ENCODE data around the gene PLEKHS1.

PLEKHS1 gene

DNA sequence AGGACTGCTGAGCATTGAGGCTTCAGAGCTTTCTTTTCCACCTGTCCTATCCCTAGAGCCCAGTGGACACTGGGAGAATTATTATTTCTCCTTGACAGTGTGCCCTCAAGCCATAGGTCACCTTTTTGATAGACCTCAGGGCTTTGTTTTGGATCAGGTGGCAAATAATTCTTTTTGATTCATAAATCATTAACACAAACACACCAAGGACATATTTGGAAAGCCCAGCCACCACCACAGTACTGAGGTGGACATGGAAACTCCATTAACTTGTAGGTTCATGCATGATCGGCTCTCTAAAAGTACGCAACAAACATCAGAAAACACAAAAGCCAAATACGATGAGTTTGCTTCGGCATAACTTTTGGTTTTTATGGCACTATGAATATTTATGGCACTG is 17.8 kb upstream of the PLEKHS1 start:
- no peak overlapping the region for H3K4me3 ChIP-seq (ENCODE audit: low read depth, low read length)
- TF ChIP-seq, protein P1, sequence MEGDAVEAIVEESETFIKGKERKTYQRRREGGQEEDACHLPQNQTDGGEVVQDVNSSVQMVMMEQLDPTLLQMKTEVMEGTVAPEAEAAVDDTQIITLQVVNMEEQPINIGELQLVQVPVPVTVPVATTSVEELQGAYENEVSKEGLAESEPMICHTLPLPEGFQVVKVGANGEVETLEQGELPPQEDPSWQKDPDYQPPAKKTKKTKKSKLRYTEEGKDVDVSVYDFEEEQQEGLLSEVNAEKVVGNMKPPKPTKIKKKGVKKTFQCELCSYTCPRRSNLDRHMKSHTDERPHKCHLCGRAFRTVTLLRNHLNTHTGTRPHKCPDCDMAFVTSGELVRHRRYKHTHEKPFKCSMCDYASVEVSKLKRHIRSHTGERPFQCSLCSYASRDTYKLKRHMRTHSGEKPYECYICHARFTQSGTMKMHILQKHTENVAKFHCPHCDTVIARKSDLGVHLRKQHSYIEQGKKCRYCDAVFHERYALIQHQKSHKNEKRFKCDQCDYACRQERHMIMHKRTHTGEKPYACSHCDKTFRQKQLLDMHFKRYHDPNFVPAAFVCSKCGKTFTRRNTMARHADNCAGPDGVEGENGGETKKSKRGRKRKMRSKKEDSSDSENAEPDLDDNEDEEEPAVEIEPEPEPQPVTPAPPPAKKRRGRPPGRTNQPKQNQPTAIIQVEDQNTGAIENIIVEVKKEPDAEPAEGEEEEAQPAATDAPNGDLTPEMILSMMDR (IDR thresholded peaks at IDR 0.05; ENCODE audit: low read depth, low read length, missing control alignments), result no peak
- in situ Hi-C loops (cut with HindIII; ENCODE audit: low pct_ligation_motif_present, low sequenced_read_pairs), result no loop called here
- no peak for DNase-seq
- H3K36me3 ChIP-seq (replicated peaks), result peaks cover 3% of the 10 kb centered on the region
- H3K27ac ChIP-seq, result no peak overlapping the region
- H3K27me3 ChIP-seq (replicated peaks), result no peaks in the 10 kb centered on the region

DNA sequence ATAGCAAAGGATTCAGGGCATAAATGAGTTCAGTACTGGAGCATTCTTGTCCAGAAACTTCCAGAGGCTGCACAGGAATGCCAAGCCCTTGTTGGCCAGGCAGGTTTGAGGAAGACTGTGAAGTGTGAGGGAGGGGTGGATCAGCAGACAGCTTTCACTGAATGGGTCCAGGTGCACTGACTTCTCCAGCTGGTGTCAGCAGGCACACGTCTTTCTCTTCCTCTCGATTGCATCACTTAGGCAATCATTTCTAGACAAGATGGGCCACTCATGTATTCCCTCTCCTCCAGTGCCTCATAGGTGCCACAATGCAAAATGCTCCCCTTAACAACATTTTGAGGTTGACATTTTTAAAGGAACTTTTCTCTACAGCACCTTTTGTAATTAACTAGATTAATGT is 15.6 kb upstream of the PLEKHS1 start:
- H3K4me3 ChIP-seq (ENCODE audit: low read depth, low read length), result no peak overlapping the region
- no peak overlapping the region for H3K27ac ChIP-seq
- DNase-seq, result no peak
- H3K27me3 ChIP-seq (replicated peaks), result no peaks in the 10 kb centered on the region
- TF ChIP-seq, protein P1 (IDR thresholded peaks at IDR 0.05; ENCODE audit: low read depth, low read length, missing control alignments), result no peak
- no peaks in the 10 kb centered on the region for H3K36me3 ChIP-seq (replicated peaks)
- in situ Hi-C loops (cut with HindIII; ENCODE audit: low pct_ligation_motif_present, low sequenced_read_pairs), result no loop called here

DNA sequence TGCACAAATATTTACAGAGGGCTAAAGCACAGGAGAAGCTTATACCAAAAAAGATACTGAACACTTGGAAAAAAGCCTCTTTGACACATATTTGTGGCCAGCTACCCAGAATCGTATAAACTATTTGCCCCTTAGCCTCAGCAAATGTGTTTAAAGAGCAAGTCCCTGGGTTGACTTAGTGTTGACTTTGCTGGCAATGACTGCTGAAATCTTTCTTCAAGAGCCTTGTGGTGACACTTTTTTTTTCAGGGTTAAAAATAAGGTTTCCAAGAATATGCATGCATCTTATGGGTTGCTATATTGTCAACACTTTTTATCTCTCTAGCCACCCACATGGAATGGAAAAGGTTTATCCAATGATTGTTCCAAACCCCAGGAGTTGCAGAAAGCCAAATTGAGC is 14.9 kb upstream of the PLEKHS1 start:
- TF ChIP-seq, protein P1 (IDR thresholded peaks at IDR 0.05; ENCODE audit: low read depth, low read length, missing control alignments), result no peak
- Histone ChIP-seq H3K4me3 (ENCODE audit: low read depth, low read length) (no peak overlapping the region), H3K27me3 (replicated peaks) (no peaks in the 10 kb centered on the region), H3K36me3 (replicated peaks) (no peaks in the 10 kb centered on the region), H3K27ac (no peak overlapping the region)
- DNase-seq, result no peak
- in situ Hi-C loops (cut with HindIII; ENCODE audit: low pct_ligation_motif_present, low sequenced_read_pairs), result no loop called here

DNA sequence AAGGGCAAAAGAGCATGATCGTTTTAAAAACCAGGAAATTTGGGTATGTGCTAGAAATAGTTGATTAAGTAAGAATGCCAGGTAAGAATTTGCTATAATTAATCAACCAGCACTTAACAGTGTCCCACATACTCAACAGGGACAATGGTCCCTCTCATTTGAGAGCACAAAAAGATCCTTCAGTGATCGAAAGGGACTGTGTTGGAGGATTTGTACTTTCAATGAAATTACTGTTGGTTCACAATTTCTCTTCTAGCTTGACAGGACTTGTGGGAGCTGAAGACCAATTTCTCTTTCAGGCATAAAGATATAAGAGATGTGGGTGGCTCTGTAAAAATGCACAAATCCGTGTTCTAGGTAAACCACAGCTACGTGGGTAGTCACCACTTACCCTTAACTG is 12.5 kb upstream of the PLEKHS1 start:
- Histone ChIP-seq H3K27me3 (replicated peaks) (no peaks in the 10 kb centered on the region), H3K36me3 (replicated peaks) (no peaks in the 10 kb centered on the region), H3K4me3 (ENCODE audit: low read depth, low read length) (no peak overlapping the region), H3K27ac (no peak overlapping the region)
- in situ Hi-C loops (cut with HindIII; ENCODE audit: low pct_ligation_motif_present, low sequenced_read_pairs), result no loop called here
- DNase-seq, result no peak
- TF ChIP-seq, protein P1 (IDR thresholded peaks at IDR 0.05; ENCODE audit: low read depth, low read length, missing control alignments), result no peak

DNA sequence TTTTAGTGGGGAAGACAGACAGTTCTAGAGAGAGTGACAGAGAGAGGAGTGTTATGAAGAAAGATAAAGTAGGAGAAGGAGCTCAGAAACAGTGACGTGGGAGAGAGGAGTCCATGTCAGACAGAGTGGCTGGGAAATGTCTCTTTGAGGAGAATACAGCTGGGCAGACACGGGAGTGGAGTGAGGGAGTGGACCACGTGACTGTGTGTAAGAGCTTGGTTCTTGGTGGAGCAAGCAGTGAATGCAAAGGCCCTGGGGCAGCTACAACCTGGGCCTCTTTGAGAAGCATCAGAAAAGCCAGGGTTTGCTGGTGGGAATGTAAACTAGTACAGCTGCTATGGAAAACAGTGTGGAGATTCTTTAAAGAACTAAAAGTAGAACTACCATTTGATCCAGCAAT is 11.9 kb upstream of the PLEKHS1 start:
- TF ChIP-seq, protein P1 (IDR thresholded peaks at IDR 0.05; ENCODE audit: low read depth, low read length, missing control alignments), result no peak
- Histone ChIP-seq H3K4me3 (ENCODE audit: low read depth, low read length) (no peak overlapping the region), H3K36me3 (replicated peaks) (no peaks in the 10 kb centered on the region), H3K27me3 (replicated peaks) (no peaks in the 10 kb centered on the region), H3K27ac (no peak overlapping the region)
- DNase-seq, result no peak
- in situ Hi-C loops (cut with HindIII; ENCODE audit: low pct_ligation_motif_present, low sequenced_read_pairs), result no loop called here

DNA sequence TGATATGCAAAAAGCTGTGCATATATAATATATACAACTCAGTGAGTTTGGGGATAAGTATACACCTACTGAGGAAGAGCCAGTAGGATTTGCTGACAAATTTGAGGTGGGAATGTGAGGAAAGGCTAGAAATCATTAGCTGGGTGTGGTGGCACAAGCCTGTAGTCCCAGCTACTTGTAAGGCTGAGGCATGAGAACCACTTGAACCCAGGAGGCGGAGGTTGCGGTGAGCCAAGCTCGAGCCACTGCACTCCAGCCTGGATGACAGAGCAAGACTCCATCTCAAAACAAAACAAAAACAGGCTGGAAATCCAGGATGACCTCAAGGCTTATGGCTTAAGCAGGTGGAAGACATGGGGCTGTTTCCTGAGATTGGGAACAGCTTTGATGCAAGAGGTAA is 10.6 kb upstream of the PLEKHS1 start:
- DNase-seq, result no peak
- in situ Hi-C loops (cut with HindIII; ENCODE audit: low pct_ligation_motif_present, low sequenced_read_pairs), result no loop called here
- no peaks in the 10 kb centered on the region for H3K36me3 ChIP-seq (replicated peaks)
- H3K27ac ChIP-seq, result no peak overlapping the region
- no peak overlapping the region for H3K4me3 ChIP-seq (ENCODE audit: low read depth, low read length)
- TF ChIP-seq, protein P1 (IDR thresholded peaks at IDR 0.05; ENCODE audit: low read depth, low read length, missing control alignments), result no peak
- no peaks in the 10 kb centered on the region for H3K27me3 ChIP-seq (replicated peaks)

Measured in brain microvascular endothelial cell (primary cell).